Measurements from ENCODE around the gene RAB36. TPM values are rescaled to one million over a fixed set of nuclear protein-coding genes. Genes with fewer than 3 reads are reported as not detected.
"Not testable (repeated sequence)": the region's sequence is repeated elsewhere in the genome, so short reads cannot be mapped to it uniquely, and the experiment has no call there.

Gene RAB36
- total RNA-seq, 1 donor = 1.1 TPM

GRCh38 chr22:23132376-23133091 lies 12.7 kb upstream of the RAB36 start:
- DNase-seq (ENCODE audit: low read depth in 2 of 3, low spot score in 2 of 3) = no peak

- no peak for DNase-seq (ENCODE audit: low read depth in 2 of 3, low spot score in 2 of 3)
Observed at GRCh38 chr22:23133922-23134321, 11.4 kb upstream of the RAB36 start.

- DNase-seq (ENCODE audit: low read depth in 2 of 3, low spot score in 2 of 3) = not testable (repeated sequence)
Observed at GRCh38 chr22:23136991-23137390, 8.3 kb upstream of the RAB36 start.

DNA sequence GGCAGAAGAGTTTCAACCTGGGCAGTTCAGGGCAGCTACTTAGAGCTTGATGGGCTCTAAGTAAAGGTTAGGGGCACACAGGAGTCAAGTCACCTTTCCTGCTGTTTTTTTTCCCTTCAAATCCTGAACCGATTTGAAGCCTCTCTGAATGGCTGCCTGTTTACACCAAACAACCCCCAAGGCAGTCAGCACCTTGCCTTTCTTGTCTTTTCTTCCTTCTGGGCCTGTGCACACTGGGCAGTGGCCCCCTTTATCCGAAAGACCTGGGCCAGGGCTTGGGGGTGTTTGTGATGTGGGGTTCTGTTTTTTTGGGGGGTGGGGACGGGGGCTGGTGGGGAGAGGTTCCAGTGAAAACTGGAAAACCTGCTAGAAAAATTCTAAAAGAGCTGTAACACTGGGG lies 7.8 kb upstream of the RAB36 start:
- no peak for DNase-seq (ENCODE audit: low read depth in 2 of 3, low spot score in 2 of 3)

GRCh38 chr22:23137905-23138561 lies 7.2 kb upstream of the RAB36 start:
- DNase-seq (ENCODE audit: low read depth in 2 of 3, low spot score in 2 of 3) = peak in 2 of 3 donors; percentile 71 to 86

DNA sequence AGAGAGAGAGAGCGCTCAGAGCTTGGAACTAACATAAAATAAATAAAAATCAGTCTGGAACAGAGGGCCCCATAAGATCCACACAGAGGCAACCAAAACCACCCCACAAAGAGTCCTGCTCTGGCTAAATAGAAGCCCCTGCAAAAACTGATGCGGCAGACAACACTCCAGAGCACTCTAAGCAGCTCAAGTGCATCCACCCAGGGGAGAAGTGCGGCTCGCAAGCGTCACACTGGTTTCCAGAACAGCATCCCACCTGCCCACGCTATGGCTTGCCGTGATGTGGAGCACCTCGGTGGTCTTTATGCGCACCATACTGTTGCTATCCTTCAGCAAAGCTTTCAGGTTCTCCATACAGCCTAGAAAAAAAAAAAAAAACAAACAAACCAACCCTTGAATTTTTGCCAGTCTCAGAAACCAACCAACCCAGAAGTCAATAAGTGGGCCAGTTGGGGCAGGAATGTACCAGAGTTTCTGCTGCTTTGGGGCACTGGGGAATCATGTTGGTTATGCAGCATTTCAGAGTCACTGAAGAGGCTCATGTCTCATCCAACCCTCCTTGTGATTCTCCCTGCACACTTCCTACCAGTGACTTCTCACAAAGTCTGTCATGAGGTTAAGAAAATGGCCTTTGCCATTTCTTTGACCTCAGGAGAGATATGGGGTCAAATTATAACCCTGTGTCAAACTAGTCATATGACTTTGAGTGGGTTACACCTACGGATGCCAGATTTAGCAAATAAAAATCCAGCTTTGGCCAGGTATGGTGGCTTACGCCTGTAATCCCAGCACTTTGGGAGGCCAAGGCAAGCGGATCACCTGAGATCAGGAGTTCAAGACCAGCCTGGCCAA lies 6.5 kb upstream of the RAB36 start:
- DNase-seq (ENCODE audit: low read depth in 2 of 3, low spot score in 2 of 3) = no peak

DNA sequence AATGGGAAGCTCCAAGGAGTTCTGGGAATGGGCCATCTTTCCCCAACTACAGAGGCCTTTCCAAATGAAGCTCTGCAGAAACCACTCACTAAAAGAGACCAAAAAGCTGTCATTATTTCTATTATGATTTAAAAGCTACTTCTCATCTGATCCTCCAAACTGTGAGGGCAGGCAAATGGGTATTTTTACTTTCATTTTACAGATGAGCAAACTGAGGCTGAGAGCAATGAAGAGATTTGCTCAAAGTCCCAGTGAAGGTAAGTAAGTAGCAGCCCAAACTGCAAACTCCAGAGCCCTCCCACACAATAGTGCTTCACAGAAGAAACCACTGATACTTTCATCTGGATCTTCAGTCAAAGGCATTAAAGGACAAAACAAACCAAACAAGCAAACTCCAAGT lies 4.9 kb upstream of the RAB36 start:
- DNase-seq (ENCODE audit: low read depth in 2 of 3, low spot score in 2 of 3) = no peak

- DNase-seq (ENCODE audit: low read depth in 2 of 3, low spot score in 2 of 3) = no peak
Observed at GRCh38 chr22:23142546-23143105, 2.7 kb upstream of the RAB36 start.

DNA sequence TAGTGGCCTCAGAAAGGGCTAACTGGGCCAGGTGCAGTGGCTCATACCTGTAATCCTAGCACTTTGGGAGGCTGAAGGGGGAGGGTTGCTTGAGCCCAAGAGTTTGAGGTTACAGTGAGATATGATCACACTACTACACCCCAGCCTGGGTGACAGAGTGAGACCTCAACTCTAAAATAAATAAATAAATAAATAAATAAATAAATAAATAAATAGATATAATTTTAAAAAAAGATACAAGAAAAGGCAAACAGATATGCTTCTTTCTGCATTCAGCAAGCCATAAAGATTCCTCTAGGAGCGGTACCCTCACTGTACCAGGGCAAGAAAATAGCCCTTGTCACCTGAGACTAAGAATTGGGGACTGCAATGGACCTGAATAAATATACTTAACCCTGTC lies 2.2 kb upstream of the RAB36 start:
- DNase-seq (ENCODE audit: low read depth in 2 of 3, low spot score in 2 of 3) = no peak

DNA sequence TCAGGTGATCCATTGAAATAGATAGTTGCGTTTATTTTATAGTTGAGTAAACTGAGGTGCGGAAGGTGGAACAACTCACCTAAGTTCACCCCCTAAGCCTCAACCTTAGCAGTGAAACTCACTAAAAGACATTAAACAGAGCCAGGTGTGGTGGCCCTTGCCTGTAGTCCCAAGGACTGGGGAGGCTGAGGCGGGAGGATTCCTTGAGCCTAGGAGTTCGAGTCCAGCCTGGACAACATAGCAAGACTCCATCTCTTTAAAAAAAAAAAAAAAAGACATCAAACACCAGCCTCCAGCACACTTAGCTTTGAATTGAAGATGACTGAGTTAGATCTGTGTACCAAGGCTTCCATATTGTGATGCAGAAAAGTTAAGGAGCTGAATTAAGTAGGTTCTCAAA lies 845 bp upstream of the RAB36 start:
- DNase-seq (ENCODE audit: low read depth in 2 of 3, low spot score in 2 of 3) = no peak

DNA sequence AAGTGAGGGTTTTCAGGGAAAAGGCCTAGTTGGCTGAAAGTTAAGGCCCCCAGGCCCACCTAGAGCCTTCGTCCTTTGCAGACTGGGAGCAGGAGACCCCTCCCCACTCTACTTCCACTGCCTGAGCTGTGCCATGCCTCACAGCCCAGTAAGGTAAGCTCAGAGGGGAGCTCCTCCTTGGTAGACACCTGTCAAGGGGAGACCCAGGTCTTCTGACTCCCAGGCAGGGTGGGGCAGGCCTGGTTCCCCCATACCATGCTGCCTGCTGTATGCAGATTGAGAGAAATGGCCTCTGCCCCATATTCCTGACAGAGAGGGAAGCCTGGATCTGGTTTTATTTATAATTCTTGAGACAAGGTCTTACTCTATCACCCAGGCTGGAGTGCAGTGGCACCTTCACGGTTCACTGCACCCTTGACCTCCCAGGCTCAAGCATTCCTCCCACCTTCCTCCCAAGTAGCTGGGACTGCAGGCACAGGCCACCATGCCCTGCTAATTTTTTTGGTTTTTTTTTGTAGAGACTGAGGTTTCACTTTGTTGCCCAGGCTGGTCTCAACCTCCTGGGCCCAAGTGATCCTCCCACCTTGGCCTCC lies 697 bp downstream of the RAB36 start:
- DNase-seq (ENCODE audit: low read depth in 2 of 3, low spot score in 2 of 3) = no peak

DNA sequence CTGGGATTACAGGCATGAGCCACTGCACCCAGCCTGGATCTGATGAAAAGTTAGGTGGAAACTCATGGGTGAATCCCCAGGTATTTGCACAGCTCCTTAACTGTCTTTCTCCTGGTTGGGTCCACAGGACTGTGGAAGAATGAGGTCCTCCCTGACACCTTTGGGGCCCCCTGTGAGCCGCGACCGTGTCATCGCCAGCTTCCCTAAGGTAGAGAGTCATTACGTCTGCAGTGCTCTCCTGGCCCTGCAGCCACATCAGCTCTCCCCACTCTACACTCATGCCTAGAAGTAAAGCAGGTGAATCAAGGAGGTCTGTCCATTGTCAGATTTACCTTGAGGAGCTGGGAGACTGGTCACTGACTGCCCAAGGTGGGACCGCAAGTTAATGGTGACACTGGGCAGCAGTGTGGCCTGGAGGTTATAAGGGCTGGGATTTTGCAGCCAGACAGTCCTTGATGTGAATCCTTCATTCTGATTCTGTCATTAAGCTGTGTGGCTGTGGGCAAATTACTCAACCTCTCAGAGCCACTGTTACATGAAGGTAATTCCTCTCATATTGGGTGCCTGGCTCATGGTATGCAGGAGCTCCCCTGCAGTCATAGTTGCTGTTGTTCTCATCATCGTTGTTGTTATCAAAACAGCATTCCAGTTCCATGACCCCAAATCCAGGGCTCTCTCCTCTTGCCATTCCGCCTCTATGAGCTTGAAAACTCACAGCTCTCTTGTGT lies 1.4 kb downstream of the RAB36 start:
- DNase-seq (ENCODE audit: low read depth in 2 of 3, low spot score in 2 of 3) = no peak

- no peak for DNase-seq (ENCODE audit: low read depth in 2 of 3, low spot score in 2 of 3)
Observed at GRCh38 chr22:23147617-23148387, 2.5 kb downstream of the RAB36 start.

DNA sequence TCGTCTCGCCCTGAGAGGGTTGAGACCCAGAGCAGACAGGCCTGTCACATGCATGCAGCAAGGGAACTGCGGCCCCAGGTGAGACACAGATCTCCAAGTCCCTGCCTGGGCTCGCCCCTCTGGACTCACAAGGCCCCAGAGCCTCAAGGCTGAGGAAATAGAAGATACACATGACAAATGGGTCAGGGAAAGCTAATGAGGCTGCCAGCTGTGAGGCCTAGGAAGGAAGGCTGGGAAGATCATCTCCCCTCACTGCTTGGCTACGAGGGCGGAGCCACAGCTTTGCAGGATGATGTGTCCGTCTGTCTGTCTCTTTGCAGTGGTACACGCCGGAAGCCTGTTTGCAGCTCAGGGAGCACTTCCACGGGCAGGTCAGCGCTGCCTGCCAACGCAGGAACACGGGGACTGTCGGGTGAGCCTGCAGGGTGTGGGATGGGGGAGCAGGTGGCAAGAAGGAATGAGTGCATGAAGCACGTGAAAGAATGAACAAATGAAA lies 4.5 kb downstream of the RAB36 start:
- DNase-seq (ENCODE audit: low read depth in 2 of 3, low spot score in 2 of 3) = no peak

GRCh38 chr22:23150762-23151161 lies 5.5 kb downstream of the RAB36 start:
- no peak for DNase-seq (ENCODE audit: low read depth in 2 of 3, low spot score in 2 of 3)

GRCh38 chr22:23151827-23152226 lies 6.5 kb downstream of the RAB36 start:
- no peak for DNase-seq (ENCODE audit: low read depth in 2 of 3, low spot score in 2 of 3)

DNA sequence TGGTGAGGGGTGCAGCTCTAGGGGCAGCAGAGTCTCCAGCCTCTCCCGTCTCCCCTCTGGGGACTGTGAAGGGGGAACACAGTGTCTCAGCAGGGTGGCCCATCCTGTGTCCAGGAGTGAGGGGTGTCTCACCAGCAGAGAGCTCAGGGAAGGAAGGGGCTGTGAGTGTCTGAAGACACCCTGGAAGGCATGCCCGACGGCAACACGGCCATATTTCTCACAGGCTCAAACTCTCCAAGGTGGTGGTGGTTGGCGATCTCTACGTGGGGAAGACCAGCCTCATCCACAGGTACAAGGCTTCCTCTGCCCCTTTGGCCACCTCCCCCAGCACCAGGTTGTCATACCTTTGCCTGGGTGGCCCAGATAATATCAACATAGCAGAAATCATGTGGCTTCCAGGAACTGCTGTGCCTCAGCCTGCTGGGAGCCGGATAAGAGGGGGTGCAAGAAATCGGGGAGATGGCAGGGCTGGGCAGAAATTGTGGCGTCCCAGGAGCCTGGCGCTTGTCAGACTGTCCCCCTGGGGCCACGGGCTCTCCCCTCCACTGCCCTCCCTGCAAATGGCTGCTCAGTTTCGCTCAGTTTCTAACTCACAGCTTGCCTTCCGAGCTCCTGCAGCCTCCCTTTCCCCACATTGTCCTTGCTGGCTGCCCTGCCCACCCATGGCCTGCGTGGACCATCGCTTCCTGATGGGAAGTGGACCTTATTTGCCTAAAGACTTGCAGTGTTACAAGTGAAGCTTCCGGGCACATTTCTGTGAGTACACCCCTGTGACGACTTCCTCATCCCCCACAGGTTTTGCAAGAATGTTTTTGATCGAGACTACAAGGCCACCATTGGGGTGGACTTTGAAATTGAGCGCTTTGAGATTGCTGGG lies 7.2 kb downstream of the RAB36 start:
- no peak for DNase-seq (ENCODE audit: low read depth in 2 of 3, low spot score in 2 of 3)

GRCh38 chr22:23153994-23154393 lies 8.7 kb downstream of the RAB36 start:
- no peak for DNase-seq (ENCODE audit: low read depth in 2 of 3, low spot score in 2 of 3)
